Right lobe of liver (tissue), 6 donors: ENCODE measurements around the gene ABL2. TPM values are rescaled to one million over a fixed set of nuclear protein-coding genes. Genes with fewer than 3 reads are reported as not detected.

Experiments used
- ATAC-seq, 4 donors: fragments of 200-7000 bp; cut with Tn5 transposase; one replicate each; pipeline ENCODE4 v1.9.1; 2020; ENCODE audit warnings: mild to moderate bottlenecking in 4 of 4, moderate library complexity in 4 of 4
- DNase-seq, 3 donors: peaks; one replicate each; pipeline ENCODE4 v3.0.0-alpha.2; 2020
- H3K27ac ChIP-seq, 3 donors: fragments of 200-600 bp; one replicate each; pipeline ENCODE4 v1.8.0; 2022
- H3K27me3 ChIP-seq, 2 donors: fragments of 200-600 bp; one replicate each; pipeline ENCODE4 v1.8.0; 2022
- H3K36me3 ChIP-seq, 4 donors: fragments of 200-600 bp; sonication (generic) in 1 of 4; one replicate each; pipeline versions ENCODE4 v1.5.1 to v1.8.0; 2017 to 2022; ENCODE audit warnings: control low read depth in 1 of 4
- H3K4me1 ChIP-seq, 4 donors: fragments of 200-600 bp; sonication (generic) in 1 of 4; one replicate each; pipeline versions ENCODE4 v1.5.1 to v1.8.0; 2017 to 2022; ENCODE audit warnings: control low read depth in 1 of 4
- H3K4me3 ChIP-seq, 3 donors: fragments of 200-600 bp; one replicate each; pipeline ENCODE4 v1.8.0; 2022
- H3K9me3 ChIP-seq, 4 donors: fragments of 200-600 bp; sonication (generic) in 1 of 4; one replicate each; pipeline versions ENCODE4 v1.5.1 to v1.8.0; 2017 to 2022; ENCODE audit warnings: control low read depth in 1 of 4
- POLR2A ChIP-seq: fragments of 450-650 bp; IDR thresholded peaks from one replicate; pipeline ENCODE4 v1.6.1; 2017; ENCODE audit warnings: antibody characterized with exemption, mild to moderate bottlenecking
- WGBS: methylation state at CpG from one replicate; pipeline ENCODE4 v1.1.6; 2018; ENCODE audit warnings: low coverage, low lambda C conversion rate; ENCODE audit not compliant: insufficient coverage; ENCODE audit errors: missing lambda C conversion rate; 5-methylcytosine and 5-hydroxymethylcytosine counted together
- intact Hi-C, 2 donors: fragments of 100-400 bp; cut with DNase I; formaldehyde crosslinking; loops; one replicate each; pipeline versions ENCODE4 v1.11.2 to v1.14.1; 2022
- total RNA-seq, 6 experiments: library from RNA; depleted of rRNA in 2 of 6; stranded (reverse); fragments of >200 nt in 2 of 6; fragmentation: NEBNext Ultra II Directional in 3 of 6; extraction: Animal tissue kit (Norgen Biotek cat#: 25700) in 3 of 6; gene quantifications; one replicate each; pipeline versions ENCODE4 v1.1.0 to v1.2.4, GENCODE V29; 2016 to 2023
- TF ChIP-seq, protein P1 (sequence below), 4 donors: fragments of 200-600 bp in 3 of 4; fragments of 450-650 bp in 1 of 4; IDR thresholded peaks; one replicate each; pipeline versions ENCODE4 v1.5.1 to v1.8.0; 2016 to 2022; ENCODE audit warnings: antibody characterized with exemption in 4 of 4, mild to moderate bottlenecking in 2 of 4
- donor health status: DM: no; HTN: yes; CAD: no.
- donor health status: DM: no; HTN: no; CAD: no.
- donor health status: DM: no; HTN: no; CAD: no.
- donor health status: DM: no; HTN: yes; CAD: no.
- donor health status: DM: no; HTN: yes; CAD: no.

ABL2 gene
- total RNA-seq, 6 experiments from 2014 or later = 3.8 to 7.7 (median 5.6) TPM

DNA sequence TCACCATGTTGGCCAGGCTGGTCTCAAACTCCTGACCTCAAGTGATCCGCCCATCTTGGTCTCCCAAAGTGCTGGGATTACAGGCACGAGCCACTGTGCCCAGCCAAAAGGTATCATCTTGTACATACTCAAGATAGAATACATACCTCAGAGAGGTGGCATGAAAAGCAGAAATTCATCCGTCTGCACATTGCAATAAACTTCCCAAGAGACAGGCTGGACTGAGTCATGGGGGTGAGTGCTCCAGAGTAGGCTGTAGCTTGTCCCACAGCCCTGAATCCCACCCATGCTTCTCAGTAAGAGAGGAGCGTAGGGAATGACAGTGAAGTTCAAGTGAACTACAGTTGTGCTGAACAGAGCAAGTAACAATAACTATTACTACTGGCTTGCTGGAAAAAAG is 127.9 kb downstream of the ABL2 start:
- intact Hi-C loops = no loop called here
- Histone ChIP-seq H3K27ac (no peak overlapping the region), H3K9me3 (no peaks in the 10 kb centered on the region), H3K27me3 (no peaks in the 10 kb centered on the region), H3K36me3 (peaks cover 0 to 2% (median 0%) of the 10 kb centered on the region in 4 donors), H3K4me3 (no peak overlapping the region), H3K4me1 (peaks cover 0 to 22% (median 10%) of the 10 kb centered on the region in 4 donors)
- TF ChIP-seq POLR2A = no peak
- TF ChIP-seq, protein P1, sequence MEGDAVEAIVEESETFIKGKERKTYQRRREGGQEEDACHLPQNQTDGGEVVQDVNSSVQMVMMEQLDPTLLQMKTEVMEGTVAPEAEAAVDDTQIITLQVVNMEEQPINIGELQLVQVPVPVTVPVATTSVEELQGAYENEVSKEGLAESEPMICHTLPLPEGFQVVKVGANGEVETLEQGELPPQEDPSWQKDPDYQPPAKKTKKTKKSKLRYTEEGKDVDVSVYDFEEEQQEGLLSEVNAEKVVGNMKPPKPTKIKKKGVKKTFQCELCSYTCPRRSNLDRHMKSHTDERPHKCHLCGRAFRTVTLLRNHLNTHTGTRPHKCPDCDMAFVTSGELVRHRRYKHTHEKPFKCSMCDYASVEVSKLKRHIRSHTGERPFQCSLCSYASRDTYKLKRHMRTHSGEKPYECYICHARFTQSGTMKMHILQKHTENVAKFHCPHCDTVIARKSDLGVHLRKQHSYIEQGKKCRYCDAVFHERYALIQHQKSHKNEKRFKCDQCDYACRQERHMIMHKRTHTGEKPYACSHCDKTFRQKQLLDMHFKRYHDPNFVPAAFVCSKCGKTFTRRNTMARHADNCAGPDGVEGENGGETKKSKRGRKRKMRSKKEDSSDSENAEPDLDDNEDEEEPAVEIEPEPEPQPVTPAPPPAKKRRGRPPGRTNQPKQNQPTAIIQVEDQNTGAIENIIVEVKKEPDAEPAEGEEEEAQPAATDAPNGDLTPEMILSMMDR (IDR thresholded peaks at IDR 0.05) = no peak
- no peak for DNase-seq
- no peak for ATAC-seq
- WGBS = 93% methylated on average over 4 of the region's 4 CpGs

DNA sequence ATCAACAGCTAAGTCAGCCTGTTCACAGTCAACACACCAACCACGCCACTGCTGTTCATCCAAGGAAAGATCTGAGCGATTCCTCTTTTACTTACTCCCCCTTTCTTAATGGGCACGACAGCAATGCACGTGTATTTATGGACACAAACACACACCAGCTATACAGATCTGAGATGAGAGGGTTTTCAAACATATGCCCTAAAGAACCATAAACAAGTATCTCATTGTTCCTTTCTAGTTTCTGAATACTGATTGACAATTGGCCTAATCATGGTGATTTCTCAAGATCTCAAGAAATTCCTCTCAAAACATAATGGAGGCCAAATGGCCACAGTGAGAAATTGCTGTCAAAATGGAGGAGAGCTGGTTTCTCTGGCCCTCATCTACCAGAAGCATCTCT is 129.6 kb downstream of the ABL2 start:
- Histone ChIP-seq H3K4me3 (no peak overlapping the region), H3K4me1 (peaks cover 0 to 26% (median 12%) of the 10 kb centered on the region in 4 donors), H3K27me3 (no peaks in the 10 kb centered on the region), H3K36me3 (peaks cover 0 to 2% (median 0%) of the 10 kb centered on the region in 4 donors), H3K9me3 (no peaks in the 10 kb centered on the region), H3K27ac (no peak overlapping the region)
- intact Hi-C loops = no loop called here
- WGBS = 100% methylated on average over 1 of the region's 4 CpGs
- ATAC-seq (no peak), DNase-seq (no peak)
- TF ChIP-seq, protein P1 (IDR thresholded peaks at IDR 0.05) = no peak
- TF ChIP-seq POLR2A = no peak

DNA sequence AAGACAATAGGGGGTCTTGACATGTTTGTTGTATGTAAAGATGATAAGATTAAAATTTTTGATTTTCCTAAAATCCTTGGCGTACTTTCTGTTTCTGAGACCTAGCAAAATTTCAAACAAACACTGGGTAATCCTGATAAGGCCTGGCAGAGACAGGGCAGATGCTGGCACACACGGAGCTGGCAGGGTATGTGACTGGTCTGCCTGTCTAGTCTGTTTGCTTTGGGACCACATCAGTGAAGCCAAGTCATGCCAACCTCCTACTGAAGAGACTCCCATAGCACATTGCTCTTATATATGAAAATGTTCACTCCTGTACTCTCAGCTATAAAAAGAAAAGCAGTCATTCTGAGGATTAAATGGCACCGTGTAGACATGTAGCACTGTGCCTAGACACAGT is 133.6 kb downstream of the ABL2 start:
- DNase-seq = peak; percentile 63 to 87 (median 83)
- H3K36me3 ChIP-seq = peaks cover 0 to 15% (median 6%) of the 10 kb centered on the region in 4 donors
- H3K27ac ChIP-seq = peak overlapping the region in 2 of 3 donors; percentile 13 to 21
- no peak overlapping the region for H3K4me3 ChIP-seq
- WGBS = 41% methylated on average over 3 of the region's 3 CpGs
- peak; percentile 61 to 71 (median 66) for ATAC-seq
- intact Hi-C loops = no loop called here
- H3K27me3 ChIP-seq = no peaks in the 10 kb centered on the region
- H3K9me3 ChIP-seq = no peaks in the 10 kb centered on the region
- no peak for TF ChIP-seq POLR2A
- TF ChIP-seq, protein P1 (IDR thresholded peaks at IDR 0.05) = no peak
- peaks cover 0 to 40% (median 21%) of the 10 kb centered on the region in 4 donors for H3K4me1 ChIP-seq

DNA sequence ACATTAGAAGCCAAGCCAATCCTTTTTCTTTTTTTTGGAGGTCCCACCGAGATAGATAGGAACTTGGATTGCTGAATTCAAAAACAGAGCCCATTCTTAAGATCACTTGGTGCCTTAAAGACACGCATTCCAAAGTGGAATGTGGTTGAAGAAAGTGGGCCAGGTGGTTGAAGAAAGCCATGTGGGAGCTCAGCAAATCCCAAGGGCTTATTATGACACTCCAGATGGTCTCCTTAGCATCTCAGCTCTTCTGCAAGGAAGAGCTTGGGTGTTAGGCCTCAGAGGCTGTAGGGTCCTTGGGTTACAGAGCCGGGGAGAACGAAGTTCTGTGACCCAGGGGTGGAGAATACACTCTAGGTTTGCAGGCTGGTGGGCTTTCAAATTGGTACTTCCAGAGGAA is 134.1 kb downstream of the ABL2 start:
- TF ChIP-seq, protein P1 (IDR thresholded peaks at IDR 0.05) = no peak
- TF ChIP-seq POLR2A = no peak
- peaks cover 0 to 15% (median 6%) of the 10 kb centered on the region in 4 donors for H3K36me3 ChIP-seq
- intact Hi-C loops = no loop called here

More for the DNA sequence above, 134.1 kb downstream of the ABL2 start:
- H3K27ac ChIP-seq = peak overlapping the region in 2 of 3 donors; percentile 13 to 21
- 78% methylated on average over 2 of the region's 4 CpGs for WGBS
- H3K9me3 ChIP-seq = no peaks in the 10 kb centered on the region
- H3K4me1 ChIP-seq = peaks cover 0 to 45% (median 24%) of the 10 kb centered on the region in 4 donors
- no peaks in the 10 kb centered on the region for H3K27me3 ChIP-seq
- DNase-seq = no peak
- no peak for ATAC-seq
- no peak overlapping the region for H3K4me3 ChIP-seq
